GM23338 (cell line): ENCODE measurements around the gene EPHX1.

ENCODE experiments used
- CREB1 ChIP-seq: fragments of 250-450 bp; sonication (Bioruptor Pico); IDR thresholded peaks from 2 replicates; pipeline ENCODE4 v1.5.0; 2020; ENCODE audit warnings: low read depth, mild to moderate bottlenecking, moderate library complexity
- EZH2 ChIP-seq: fragments of 200-600 bp; sonication (generic); IDR thresholded peaks from one replicate; pipeline ENCODE4 v1.8.0; 2017; ENCODE audit warnings: antibody characterized with exemption, mild to moderate bottlenecking, low read depth; ENCODE audit not compliant: unreplicated experiment
- EZH2phosphoT487 ChIP-seq: fragments of 200-600 bp; sonication (generic); IDR thresholded peaks from one replicate; pipeline ENCODE4 v1.8.1; 2018; ENCODE audit warnings: antibody characterized with exemption; ENCODE audit not compliant: unreplicated experiment
- JUNB ChIP-seq: IDR thresholded peaks from one replicate; pipeline ENCODE4 v1.6.1; 2016; ENCODE audit warnings: antibody characterized with exemption; ENCODE audit not compliant: unreplicated experiment
- NANOG ChIP-seq: IDR thresholded peaks from 2 replicates; pipeline ENCODE4 v1.6.1; 2016; ENCODE audit warnings: antibody characterized with exemption, borderline replicate concordance
- POLR2AphosphoS5 ChIP-seq: IDR thresholded peaks from 2 replicates; pipeline ENCODE4 v1.6.1; 2016; ENCODE audit warnings: antibody characterized with exemption, low read depth
- STAT1 ChIP-seq: IDR thresholded peaks from one replicate; pipeline ENCODE4 v1.6.1; 2016; ENCODE audit warnings: antibody characterized with exemption; ENCODE audit not compliant: unreplicated experiment
- ZNF114 ChIP-seq: fragments of 250-450 bp; sonication (Bioruptor Pico); IDR thresholded peaks from 2 replicates; pipeline ENCODE4 v1.5.0; 2020; ENCODE audit warnings: mild to moderate bottlenecking, moderate library complexity
- ZNF331 ChIP-seq: fragments of 250-450 bp; sonication (Bioruptor Pico); IDR thresholded peaks from 2 replicates; pipeline ENCODE4 v1.5.0; 2020; ENCODE audit warnings: low read depth, mild to moderate bottlenecking, moderate library complexity
- TF ChIP-seq, protein P1 (sequence below), 2 experiments: fragments of 200-600 bp in 1 of 2; sonication (generic) in 1 of 2; conservative IDR thresholded peaks; 2 replicates each; pipeline versions ENCODE4 v1.5.1 to v1.6.1; 2016 to 2017; ENCODE audit warnings: antibody characterized with exemption in 2 of 2, low read depth in 2 of 2, mild to moderate bottlenecking in 2 of 2, moderate library complexity in 1 of 2
- TF ChIP-seq, protein P2 (sequence below): IDR thresholded peaks from one replicate; pipeline ENCODE4 v1.6.1; 2018; ENCODE audit warnings: antibody characterized with exemption; ENCODE audit not compliant: unreplicated experiment
- TF ChIP-seq, protein P3 (sequence below): IDR thresholded peaks from 2 replicates; pipeline ENCODE4 v1.6.1; 2016; ENCODE audit warnings: antibody characterized with exemption
- TF ChIP-seq, protein P4 (sequence below): fragments of 250-450 bp; sonication (Bioruptor Pico); IDR thresholded peaks from 2 replicates; pipeline ENCODE4 v1.5.0; 2020; ENCODE audit warnings: mild to moderate bottlenecking, moderate library complexity

DNA sequence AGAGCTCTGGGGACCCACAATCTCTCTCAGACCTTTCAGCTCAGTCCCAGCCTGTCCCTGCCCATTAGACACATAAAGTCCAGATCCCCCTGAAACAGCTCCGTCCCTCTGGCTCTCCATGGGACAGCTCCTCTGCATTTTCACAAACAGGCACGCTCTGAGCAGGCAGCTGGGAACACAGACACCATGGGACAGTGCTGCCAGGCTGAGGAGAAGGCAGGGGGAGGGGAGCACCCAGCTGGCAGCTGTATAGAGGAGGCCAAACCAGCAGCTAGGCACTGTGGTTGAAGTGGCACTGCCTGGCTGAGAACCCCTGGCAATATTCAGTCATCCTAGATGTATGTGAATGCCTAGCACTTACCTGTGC, 70.3 kb downstream of the EPHX1 start:
- TF ChIP-seq, protein P1, sequence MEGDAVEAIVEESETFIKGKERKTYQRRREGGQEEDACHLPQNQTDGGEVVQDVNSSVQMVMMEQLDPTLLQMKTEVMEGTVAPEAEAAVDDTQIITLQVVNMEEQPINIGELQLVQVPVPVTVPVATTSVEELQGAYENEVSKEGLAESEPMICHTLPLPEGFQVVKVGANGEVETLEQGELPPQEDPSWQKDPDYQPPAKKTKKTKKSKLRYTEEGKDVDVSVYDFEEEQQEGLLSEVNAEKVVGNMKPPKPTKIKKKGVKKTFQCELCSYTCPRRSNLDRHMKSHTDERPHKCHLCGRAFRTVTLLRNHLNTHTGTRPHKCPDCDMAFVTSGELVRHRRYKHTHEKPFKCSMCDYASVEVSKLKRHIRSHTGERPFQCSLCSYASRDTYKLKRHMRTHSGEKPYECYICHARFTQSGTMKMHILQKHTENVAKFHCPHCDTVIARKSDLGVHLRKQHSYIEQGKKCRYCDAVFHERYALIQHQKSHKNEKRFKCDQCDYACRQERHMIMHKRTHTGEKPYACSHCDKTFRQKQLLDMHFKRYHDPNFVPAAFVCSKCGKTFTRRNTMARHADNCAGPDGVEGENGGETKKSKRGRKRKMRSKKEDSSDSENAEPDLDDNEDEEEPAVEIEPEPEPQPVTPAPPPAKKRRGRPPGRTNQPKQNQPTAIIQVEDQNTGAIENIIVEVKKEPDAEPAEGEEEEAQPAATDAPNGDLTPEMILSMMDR (conservative IDR thresholded peaks at IDR 0.05; ENCODE audit: low read depth in 2 of 2) = no peak
- TF ChIP-seq EZH2phosphoT487 = no peak
- TF ChIP-seq EZH2 = no peak
- TF ChIP-seq POLR2AphosphoS5 = no peak
- TF ChIP-seq, protein P2, sequence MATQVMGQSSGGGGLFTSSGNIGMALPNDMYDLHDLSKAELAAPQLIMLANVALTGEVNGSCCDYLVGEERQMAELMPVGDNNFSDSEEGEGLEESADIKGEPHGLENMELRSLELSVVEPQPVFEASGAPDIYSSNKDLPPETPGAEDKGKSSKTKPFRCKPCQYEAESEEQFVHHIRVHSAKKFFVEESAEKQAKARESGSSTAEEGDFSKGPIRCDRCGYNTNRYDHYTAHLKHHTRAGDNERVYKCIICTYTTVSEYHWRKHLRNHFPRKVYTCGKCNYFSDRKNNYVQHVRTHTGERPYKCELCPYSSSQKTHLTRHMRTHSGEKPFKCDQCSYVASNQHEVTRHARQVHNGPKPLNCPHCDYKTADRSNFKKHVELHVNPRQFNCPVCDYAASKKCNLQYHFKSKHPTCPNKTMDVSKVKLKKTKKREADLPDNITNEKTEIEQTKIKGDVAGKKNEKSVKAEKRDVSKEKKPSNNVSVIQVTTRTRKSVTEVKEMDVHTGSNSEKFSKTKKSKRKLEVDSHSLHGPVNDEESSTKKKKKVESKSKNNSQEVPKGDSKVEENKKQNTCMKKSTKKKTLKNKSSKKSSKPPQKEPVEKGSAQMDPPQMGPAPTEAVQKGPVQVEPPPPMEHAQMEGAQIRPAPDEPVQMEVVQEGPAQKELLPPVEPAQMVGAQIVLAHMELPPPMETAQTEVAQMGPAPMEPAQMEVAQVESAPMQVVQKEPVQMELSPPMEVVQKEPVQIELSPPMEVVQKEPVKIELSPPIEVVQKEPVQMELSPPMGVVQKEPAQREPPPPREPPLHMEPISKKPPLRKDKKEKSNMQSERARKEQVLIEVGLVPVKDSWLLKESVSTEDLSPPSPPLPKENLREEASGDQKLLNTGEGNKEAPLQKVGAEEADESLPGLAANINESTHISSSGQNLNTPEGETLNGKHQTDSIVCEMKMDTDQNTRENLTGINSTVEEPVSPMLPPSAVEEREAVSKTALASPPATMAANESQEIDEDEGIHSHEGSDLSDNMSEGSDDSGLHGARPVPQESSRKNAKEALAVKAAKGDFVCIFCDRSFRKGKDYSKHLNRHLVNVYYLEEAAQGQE = no peak
- TF ChIP-seq CREB1 (CRISPR knock-in tag) = no peak
- TF ChIP-seq ZNF114 (CRISPR knock-in tag) = no peak
- TF ChIP-seq, protein P3, sequence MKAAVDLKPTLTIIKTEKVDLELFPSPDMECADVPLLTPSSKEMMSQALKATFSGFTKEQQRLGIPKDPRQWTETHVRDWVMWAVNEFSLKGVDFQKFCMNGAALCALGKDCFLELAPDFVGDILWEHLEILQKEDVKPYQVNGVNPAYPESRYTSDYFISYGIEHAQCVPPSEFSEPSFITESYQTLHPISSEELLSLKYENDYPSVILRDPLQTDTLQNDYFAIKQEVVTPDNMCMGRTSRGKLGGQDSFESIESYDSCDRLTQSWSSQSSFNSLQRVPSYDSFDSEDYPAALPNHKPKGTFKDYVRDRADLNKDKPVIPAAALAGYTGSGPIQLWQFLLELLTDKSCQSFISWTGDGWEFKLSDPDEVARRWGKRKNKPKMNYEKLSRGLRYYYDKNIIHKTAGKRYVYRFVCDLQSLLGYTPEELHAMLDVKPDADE = no peak
- TF ChIP-seq JUNB = no peak
- no peak for TF ChIP-seq STAT1
- no peak for TF ChIP-seq NANOG
- no peak for TF ChIP-seq ZNF331 (CRISPR knock-in tag)
- TF ChIP-seq, protein P4, sequence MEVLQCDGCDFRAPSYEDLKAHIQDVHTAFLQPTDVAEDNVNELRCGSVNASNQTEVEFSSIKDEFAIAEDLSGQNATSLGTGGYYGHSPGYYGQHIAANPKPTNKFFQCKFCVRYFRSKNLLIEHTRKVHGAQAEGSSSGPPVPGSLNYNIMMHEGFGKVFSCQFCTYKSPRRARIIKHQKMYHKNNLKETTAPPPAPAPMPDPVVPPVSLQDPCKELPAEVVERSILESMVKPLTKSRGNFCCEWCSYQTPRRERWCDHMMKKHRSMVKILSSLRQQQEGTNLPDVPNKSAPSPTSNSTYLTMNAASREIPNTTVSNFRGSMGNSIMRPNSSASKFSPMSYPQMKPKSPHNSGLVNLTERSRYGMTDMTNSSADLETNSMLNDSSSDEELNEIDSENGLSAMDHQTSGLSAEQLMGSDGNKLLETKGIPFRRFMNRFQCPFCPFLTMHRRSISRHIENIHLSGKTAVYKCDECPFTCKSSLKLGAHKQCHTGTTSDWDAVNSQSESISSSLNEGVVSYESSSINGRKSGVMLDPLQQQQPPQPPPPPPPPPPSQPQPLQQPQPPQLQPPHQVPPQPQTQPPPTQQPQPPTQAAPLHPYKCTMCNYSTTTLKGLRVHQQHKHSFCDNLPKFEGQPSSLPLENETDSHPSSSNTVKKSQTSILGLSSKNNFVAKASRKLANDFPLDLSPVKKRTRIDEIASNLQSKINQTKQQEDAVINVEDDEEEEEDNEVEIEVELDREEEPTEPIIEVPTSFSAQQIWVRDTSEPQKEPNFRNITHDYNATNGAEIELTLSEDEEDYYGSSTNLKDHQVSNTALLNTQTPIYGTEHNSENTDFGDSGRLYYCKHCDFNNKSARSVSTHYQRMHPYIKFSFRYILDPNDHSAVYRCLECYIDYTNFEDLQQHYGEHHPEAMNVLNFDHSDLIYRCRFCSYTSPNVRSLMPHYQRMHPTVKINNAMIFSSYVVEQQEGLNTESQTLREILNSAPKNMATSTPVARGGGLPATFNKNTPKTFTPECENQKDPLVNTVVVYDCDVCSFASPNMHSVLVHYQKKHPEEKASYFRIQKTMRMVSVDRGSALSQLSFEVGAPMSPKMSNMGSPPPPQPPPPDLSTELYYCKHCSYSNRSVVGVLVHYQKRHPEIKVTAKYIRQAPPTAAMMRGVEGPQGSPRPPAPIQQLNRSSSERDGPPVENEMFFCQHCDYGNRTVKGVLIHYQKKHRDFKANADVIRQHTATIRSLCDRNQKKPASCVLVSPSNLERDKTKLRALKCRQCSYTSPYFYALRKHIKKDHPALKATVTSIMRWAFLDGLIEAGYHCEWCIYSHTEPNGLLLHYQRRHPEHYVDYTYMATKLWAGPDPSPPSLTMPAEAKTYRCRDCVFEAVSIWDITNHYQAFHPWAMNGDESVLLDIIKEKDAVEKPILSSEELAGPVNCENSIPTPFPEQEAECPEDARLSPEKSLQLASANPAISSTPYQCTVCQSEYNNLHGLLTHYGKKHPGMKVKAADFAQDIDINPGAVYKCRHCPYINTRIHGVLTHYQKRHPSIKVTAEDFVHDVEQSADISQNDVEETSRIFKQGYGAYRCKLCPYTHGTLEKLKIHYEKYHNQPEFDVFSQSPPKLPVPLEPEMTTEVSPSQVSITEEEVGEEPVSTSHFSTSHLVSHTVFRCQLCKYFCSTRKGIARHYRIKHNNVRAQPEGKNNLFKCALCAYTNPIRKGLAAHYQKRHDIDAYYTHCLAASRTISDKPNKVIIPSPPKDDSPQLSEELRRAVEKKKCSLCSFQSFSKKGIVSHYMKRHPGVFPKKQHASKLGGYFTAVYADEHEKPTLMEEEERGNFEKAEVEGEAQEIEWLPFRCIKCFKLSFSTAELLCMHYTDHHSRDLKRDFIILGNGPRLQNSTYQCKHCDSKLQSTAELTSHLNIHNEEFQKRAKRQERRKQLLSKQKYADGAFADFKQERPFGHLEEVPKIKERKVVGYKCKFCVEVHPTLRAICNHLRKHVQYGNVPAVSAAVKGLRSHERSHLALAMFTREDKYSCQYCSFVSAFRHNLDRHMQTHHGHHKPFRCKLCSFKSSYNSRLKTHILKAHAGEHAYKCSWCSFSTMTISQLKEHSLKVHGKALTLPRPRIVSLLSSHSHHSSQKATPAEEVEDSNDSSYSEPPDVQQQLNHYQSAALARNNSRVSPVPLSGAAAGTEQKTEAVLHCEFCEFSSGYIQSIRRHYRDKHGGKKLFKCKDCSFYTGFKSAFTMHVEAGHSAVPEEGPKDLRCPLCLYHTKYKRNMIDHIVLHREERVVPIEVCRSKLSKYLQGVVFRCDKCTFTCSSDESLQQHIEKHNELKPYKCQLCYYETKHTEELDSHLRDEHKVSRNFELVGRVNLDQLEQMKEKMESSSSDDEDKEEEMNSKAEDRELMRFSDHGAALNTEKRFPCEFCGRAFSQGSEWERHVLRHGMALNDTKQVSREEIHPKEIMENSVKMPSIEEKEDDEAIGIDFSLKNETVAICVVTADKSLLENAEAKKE (CRISPR knock-in tag) = no peak
